Breast epithelium (tissue), 4 donors: ENCODE data around the gene RAP2B. TPM values are rescaled to one million over a fixed set of nuclear protein-coding genes. Genes with fewer than 3 reads are reported as not detected.

Experiments used
- DNase-seq, 2 donors: peaks; one replicate each; pipeline ENCODE4 v3.0.0-alpha.2; 2019; ENCODE audit warnings: low spot score in 2 of 2
- H3K27ac ChIP-seq, 2 donors: fragments of 200-600 bp; sonication (generic) in 1 of 2; one replicate each; pipeline ENCODE4 v1.5.1; 2016 to 2019; ENCODE audit warnings: mild to moderate bottlenecking in 1 of 2
- H3K27me3 ChIP-seq, 2 donors: fragments of 200-600 bp; sonication (generic) in 1 of 2; one replicate each; pipeline versions ENCODE4 v1.5.1 to v1.6.0; 2017 to 2019; ENCODE audit warnings: control low read depth in 1 of 2, mild to moderate bottlenecking in 1 of 2
- H3K36me3 ChIP-seq: fragments of 200-600 bp; one replicate; pipeline ENCODE4 v1.5.1; 2019
- H3K4me1 ChIP-seq, 2 donors: fragments of 200-600 bp; sonication (generic); one replicate each; pipeline ENCODE4 v1.5.1; 2016 to 2019; ENCODE audit warnings: control low read depth in 1 of 2
- H3K4me3 ChIP-seq, 3 donors: fragments of 200-600 bp; sonication (generic); 1 replicate in 2 of 3; 2 replicates in 1 of 3; pipeline ENCODE4 v1.5.1; 2016 to 2019; ENCODE audit warnings: mild to moderate bottlenecking in 3 of 3, moderate library complexity in 2 of 3
- H3K9me3 ChIP-seq, 2 donors: fragments of 200-600 bp; sonication (generic) in 1 of 2; one replicate each; pipeline ENCODE4 v1.5.1; 2016 to 2019; ENCODE audit warnings: control low read depth in 1 of 2
- POLR2A ChIP-seq: fragments of 450-650 bp; IDR thresholded peaks from one replicate; pipeline ENCODE4 v1.6.1; 2016; ENCODE audit warnings: antibody characterized with exemption, mild to moderate bottlenecking, moderate library complexity
- POLR2AphosphoS5 ChIP-seq, 3 donors: sonication (generic); formaldehyde crosslinking; IDR thresholded peaks; one replicate each; pipeline ENCODE4 v1.6.1; 2017; ENCODE audit warnings: antibody characterized with exemption in 3 of 3
- intact Hi-C: fragments of 100-400 bp; cut with DNase I; formaldehyde crosslinking; loops from one replicate; pipeline ENCODE4 v1.15.1; 2023; ENCODE audit warnings: low total_unique reads
- total RNA-seq, 3 donors: library from RNA; depleted of rRNA; stranded (reverse); fragments of >200 nt; gene quantifications; one replicate each; pipeline ENCODE4 v1.1.0, GENCODE V29; 2016
- TF ChIP-seq, protein P1 (sequence below), 3 donors: fragments of 450-650 bp; IDR thresholded peaks; one replicate each; pipeline ENCODE4 v1.5.1; 2016 to 2017; ENCODE audit warnings: antibody characterized with exemption in 3 of 3, mild to moderate bottlenecking in 3 of 3, moderate library complexity in 3 of 3

The RAP2B gene
- total RNA-seq, 3 donors from 2014 or later: 6.6 to 21.0 (median 13.5) TPM

DNA sequence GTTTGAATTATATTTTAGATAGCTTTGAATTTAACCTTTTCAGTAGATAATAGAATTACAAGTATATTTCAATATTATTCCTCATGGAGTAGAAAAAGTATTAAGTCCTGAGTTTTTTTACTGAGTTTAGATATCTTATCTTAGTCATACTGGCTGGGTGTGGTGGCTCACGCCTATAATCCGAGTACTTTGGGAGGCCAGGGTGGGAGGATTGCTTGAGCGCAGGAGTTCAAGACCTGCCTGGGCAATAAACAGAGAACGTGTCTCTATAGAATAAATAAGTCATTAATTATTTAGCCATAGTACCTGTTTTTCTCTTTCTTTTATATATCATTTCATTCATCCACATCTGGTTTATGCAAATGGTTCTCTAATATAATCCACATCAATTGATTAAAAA lies 9.9 kb downstream of the RAP2B start:
- no peak for DNase-seq
- TF ChIP-seq, protein P1, sequence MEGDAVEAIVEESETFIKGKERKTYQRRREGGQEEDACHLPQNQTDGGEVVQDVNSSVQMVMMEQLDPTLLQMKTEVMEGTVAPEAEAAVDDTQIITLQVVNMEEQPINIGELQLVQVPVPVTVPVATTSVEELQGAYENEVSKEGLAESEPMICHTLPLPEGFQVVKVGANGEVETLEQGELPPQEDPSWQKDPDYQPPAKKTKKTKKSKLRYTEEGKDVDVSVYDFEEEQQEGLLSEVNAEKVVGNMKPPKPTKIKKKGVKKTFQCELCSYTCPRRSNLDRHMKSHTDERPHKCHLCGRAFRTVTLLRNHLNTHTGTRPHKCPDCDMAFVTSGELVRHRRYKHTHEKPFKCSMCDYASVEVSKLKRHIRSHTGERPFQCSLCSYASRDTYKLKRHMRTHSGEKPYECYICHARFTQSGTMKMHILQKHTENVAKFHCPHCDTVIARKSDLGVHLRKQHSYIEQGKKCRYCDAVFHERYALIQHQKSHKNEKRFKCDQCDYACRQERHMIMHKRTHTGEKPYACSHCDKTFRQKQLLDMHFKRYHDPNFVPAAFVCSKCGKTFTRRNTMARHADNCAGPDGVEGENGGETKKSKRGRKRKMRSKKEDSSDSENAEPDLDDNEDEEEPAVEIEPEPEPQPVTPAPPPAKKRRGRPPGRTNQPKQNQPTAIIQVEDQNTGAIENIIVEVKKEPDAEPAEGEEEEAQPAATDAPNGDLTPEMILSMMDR (IDR thresholded peaks at IDR 0.05): no peak
- no peak for TF ChIP-seq POLR2A
- no peak for TF ChIP-seq POLR2AphosphoS5 (IDR thresholded peaks at IDR 0.05)
- Histone ChIP-seq H3K4me3 (no peak overlapping the region), H3K27me3 (no peaks in the 10 kb centered on the region), H3K36me3 (no peaks in the 10 kb centered on the region), H3K9me3 (no peaks in the 10 kb centered on the region), H3K27ac (no peak overlapping the region), H3K4me1 (no peaks in the 10 kb centered on the region)
- intact Hi-C loops: no loop called here

DNA sequence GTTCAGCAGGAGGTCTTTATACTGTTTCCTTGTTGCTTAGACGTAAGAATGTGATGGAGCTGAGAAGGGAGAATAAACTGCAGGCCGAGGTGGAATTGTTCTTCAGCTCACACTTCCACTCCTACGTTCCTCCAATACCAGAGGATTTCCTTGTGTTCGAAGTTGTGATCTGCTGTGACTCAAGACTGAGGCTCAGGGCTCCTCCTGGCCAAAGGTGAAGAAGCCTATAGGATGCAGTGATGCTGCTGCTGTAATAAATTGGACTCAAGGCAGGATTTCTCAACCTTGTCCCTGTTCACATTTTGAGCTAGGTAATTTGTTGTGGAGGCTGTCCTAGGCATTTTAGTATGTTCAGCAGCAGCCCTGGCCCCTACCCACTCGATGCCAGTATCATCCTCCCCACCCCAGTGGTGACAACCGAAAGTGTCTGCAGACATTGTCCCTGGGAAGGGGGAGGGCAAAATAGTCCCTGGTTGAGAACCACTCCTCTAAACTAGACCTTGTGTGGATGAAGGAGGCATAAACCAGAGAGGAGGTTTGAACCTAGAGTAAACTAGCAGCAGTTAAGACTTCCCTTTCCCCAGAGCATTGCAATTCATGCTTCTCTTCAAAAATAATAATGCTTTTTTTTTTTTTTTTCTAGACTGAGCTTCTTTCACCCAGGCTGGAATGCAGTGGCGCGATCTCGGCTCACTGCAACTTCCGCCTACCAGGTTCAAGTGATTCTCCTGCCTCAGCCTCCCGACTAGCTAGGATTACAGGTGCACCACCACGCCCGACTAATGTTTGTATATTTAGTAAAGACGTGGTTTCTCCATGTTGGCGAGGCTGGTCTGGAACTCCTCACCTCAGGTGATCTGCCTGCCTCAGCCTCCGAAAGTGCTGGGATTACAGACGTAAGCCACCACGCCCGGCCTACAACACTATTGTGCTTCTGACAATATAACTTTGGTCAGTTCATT lies 11.1 kb downstream of the RAP2B start:
- Histone ChIP-seq H3K4me1 (no peaks in the 10 kb centered on the region), H3K4me3 (no peak overlapping the region), H3K9me3 (no peaks in the 10 kb centered on the region), H3K36me3 (no peaks in the 10 kb centered on the region), H3K27ac (no peak overlapping the region), H3K27me3 (no peaks in the 10 kb centered on the region)
- DNase-seq: no peak
- TF ChIP-seq POLR2A: no peak
- intact Hi-C loops: no loop called here

DNA sequence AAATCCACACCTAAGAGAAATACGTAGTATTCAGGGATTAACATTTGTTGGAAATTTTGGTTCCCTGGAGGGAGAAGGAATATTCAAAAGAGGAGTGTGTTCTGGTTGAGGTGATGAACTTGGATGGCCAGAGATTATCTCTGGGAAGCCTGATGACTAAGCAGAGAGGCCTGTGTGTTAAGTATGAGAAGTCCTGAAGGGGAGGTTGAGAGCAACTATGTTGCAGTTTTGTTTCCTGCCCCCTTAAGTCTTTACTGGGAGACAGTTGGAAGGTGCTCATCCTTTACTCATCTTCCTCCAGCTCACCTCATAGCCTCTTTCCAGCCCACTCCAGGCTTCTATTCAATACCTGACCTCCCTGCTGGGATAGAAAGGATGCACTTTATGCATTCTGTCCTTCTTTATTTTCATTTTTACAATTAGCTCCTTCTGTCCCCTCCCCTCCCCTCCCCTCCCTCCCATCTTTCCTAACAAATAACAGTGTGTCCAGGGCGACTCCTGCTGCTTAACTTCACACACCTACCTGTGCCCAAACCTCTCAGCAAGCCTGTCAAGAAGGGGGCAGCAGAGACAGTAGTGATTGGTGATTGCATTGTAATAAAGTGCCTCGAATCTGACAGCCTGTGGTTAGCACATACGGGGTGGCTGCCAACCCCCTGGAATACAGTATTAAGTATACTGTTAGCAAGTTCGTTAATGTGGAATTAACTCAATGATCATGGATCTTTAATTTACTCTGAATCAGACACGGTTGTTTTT lies 11.9 kb downstream of the RAP2B start:
- H3K4me1 ChIP-seq: no peaks in the 10 kb centered on the region
- TF ChIP-seq, protein P1 (IDR thresholded peaks at IDR 0.05): no peak
- TF ChIP-seq POLR2AphosphoS5 (IDR thresholded peaks at IDR 0.05) (no peak), POLR2A (no peak)
- no peaks in the 10 kb centered on the region for H3K36me3 ChIP-seq
- H3K27ac ChIP-seq: no peak overlapping the region
- H3K27me3 ChIP-seq: no peaks in the 10 kb centered on the region
- no peaks in the 10 kb centered on the region for H3K9me3 ChIP-seq
- intact Hi-C loops: no loop called here
- no peak overlapping the region for H3K4me3 ChIP-seq
- DNase-seq: no peak

DNA sequence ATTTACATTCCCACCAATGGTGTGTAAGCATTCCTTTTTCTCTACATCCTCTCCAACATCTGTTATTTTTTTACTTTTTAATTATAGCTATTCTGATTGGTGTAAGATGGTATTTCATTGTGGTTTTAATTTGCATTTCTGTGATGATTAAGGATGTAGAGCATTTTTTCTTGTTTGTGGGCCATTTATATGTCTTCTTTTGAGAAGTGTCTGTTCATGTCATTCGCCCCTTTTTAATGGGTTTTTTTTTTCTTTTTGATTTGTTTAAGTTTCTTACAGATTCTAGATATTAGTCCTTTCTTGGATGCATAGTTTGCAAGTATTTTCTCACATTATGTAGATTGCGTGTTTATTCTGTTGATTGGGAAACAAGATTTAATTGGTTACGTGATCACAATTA lies 14.2 kb downstream of the RAP2B start:
- H3K27ac ChIP-seq: no peak overlapping the region
- no peaks in the 10 kb centered on the region for H3K4me1 ChIP-seq
- H3K36me3 ChIP-seq: no peaks in the 10 kb centered on the region
- no peaks in the 10 kb centered on the region for H3K27me3 ChIP-seq
- H3K4me3 ChIP-seq: no peak overlapping the region
- no peaks in the 10 kb centered on the region for H3K9me3 ChIP-seq
- intact Hi-C loops: no loop called here
- no peak for TF ChIP-seq POLR2A
- no peak for TF ChIP-seq POLR2AphosphoS5 (IDR thresholded peaks at IDR 0.05)
- TF ChIP-seq, protein P1 (IDR thresholded peaks at IDR 0.05): no peak
- DNase-seq: no peak

DNA sequence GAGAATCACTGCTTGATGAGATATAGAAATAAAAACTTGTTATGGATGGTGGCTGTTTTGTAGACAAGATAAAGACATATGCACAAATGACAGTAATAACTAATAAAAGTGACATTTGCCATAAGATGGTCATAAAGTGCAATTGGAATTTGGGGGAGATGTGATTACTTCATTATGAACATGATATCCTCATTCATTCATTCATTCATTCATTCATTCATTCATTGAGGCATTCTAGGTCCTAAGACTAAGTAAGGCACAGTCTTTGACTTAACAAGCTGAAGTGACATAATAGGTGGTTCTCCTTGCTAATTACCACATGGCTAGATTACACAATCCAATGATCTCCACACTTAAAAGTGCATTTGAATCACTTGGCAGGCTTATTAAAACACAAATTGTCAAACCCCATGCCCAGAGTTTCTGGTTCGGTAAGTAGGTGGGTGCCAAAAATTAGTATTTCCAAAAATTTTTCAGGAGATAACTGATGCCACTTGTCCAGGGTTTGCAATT lies 18.9 kb downstream of the RAP2B start:
- intact Hi-C loops: no loop called here
- Histone ChIP-seq H3K4me3 (no peak overlapping the region), H3K4me1 (no peaks in the 10 kb centered on the region), H3K9me3 (no peaks in the 10 kb centered on the region), H3K36me3 (no peaks in the 10 kb centered on the region), H3K27ac (no peak overlapping the region), H3K27me3 (no peaks in the 10 kb centered on the region)
- DNase-seq: no peak
- TF ChIP-seq POLR2AphosphoS5 (IDR thresholded peaks at IDR 0.05): no peak
- TF ChIP-seq, protein P1 (IDR thresholded peaks at IDR 0.05): no peak
- TF ChIP-seq POLR2A: no peak
